SK-N-MC (cell line): ENCODE measurements around the gene STRIT1.
"Not testable (repeated sequence)": the region's sequence is repeated elsewhere in the genome, so short reads cannot be mapped to it uniquely, and the experiment has no call there.

Experiments
- EZH2 ChIP-seq: fragments of 200-600 bp; sonication (generic); IDR thresholded peaks from one replicate; pipeline ENCODE4 v1.6.1; 2017; ENCODE audit warnings: antibody characterized with exemption
- FOXP2 ChIP-seq: optimal IDR thresholded peaks from 2 replicates; pipeline ENCODE3; 2011; ENCODE audit warnings: mild to moderate bottlenecking, moderate library complexity; ENCODE audit not compliant: insufficient read depth; ENCODE audit errors: extremely low read length, control extremely low read depth
- POLR2AphosphoS5 ChIP-seq: IDR thresholded peaks from 2 replicates; pipeline ENCODE4 v1.6.1; 2012; ENCODE audit warnings: mild to moderate bottlenecking, low read depth, low read length, borderline replicate concordance

DNA sequence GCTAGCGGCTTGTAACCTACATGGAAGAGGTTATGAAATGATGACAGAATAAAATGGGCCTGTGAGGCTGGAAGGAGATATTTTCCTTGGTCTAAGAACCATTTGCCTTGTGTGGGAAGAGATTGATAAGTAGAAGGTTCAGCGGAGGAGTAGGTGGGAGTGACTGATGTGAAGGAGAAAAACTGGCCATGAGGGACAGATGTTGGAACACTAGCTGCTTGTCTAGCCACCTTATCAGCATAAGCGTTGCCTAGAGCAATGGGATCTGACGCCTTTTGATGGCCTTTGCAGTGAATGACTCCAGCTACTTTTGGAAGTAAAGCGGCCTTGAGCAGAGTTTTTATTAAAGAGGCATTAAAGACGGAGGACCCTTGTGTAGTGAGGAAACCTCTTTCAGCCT, 17.4 kb downstream of the STRIT1 start:
- not testable (repeated sequence) for TF ChIP-seq POLR2AphosphoS5, EZH2, FOXP2
